NCI-H2196 treated with DMSO at 0.1 percent for 48 hours (cell line): Measurements from ENCODE around the gene COL13A1.

Experiments used
- DNase-seq: peaks from one replicate; lab custom pipeline; 2025; ENCODE audit not compliant: unreplicated experiment; lab: John Stamatoyannopoulos, UW

The COL13A1 gene

DNA sequence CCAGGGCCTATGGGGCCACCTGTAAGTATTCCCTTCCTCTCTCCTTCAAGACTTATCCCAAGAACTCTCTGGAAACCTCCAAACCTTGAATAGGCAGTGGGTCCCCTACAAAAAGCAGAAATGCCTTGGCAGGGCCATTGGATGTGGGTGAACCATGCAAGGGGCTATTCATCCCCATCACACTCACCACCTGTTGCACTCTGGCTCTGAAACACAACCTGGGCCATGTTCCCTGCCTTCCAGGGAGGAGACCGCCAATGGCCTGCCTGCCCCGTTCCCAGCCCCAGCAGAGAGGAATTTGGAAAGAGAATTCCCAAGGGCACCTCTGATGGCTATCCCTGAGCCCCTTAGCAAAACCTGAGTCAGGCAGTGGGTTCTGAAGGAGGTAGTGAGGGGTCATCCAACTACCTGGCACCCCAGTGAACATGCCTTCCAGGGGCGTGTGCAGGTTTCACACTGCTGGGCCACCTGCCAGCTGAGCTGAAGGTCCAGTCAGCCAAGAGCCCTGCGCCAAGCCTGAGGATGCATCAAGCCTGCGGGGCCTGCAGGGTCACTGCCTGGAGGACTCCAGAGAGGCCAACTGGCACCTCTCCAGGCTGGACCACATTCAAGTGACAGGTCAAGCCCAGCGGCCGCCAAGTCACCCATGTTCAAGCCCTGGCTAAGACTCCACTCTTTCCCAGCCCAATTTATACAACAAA is 101.3 kb downstream of the COL13A1 start:
- no peak for DNase-seq

DNA sequence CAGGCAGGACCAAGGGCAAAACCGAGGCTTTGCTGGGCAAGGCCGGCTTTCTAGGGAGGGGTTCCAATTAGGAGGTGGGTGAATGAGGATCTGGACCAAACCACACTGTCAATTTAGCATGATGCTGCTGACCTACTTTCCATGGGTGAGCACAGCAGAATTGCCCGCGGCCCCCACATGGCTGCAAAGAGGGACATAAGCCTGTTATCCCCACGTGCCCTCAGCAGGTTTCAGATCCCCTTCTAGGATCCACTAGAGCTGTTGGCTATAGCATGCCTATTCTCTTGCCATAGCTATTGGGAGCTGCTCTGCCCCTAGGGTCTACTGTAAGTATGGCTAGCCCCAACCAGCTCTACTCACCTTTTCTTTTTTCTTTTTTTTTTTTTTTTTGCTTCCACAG is 102.8 kb downstream of the COL13A1 start:
- no peak for DNase-seq

DNA sequence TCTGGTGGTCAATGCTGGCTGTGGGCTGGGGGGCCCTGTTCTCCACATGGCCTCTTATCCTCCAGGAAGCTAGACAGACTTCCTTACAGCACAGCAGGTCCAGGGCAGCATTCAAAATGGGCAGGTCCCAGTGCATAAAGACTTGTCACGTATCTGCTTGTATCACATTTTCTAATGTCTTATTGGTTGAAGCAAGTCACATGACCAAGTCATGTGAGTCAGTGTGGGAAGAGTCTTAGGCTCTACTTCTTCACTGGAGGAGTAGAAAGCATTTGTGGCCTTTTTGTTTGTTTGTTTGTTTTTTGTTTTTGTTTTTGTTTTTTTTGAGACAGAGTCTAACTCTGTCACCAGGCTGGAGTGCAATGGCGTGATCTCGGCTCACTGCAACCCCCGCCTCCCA is 104.7 kb downstream of the COL13A1 start:
- no peak for DNase-seq

DNA sequence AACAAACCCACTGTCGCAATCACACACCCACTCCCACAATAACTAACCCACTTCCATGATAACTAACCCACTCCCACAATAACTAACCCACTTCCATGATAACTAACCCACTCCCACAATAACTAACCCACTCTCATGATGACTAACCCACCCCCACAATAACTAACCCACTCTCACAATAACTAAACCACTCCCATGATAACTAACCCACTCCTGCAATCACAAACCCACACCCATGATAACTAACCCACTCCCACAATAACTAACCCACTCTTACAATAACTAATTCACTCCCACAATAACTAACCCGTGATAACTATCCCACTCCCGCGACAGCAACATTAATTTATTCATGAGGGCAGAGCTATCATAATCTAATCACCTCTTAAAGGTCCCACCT is 105.8 kb downstream of the COL13A1 start:
- no peak for DNase-seq

DNA sequence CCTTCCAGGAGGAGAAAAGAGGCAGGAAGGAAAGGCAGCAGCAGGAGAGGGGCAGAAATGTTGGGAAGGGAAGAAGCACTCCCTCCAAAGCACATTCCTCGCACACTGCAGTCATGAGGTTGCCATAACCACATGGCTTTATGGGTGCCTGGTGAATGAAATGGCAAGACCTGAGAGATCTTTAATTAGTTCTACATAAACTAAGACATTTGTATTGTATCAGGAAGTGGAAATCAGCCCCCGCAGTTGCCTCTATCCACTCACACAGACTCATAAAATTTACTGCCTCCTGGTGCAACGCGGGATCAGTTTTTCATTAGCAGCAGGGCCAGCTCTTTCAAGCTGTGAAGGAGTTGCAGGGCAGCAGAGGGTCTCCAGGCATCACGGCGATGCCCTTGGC is 106.4 kb downstream of the COL13A1 start:
- DNase-seq, result no peak

DNA sequence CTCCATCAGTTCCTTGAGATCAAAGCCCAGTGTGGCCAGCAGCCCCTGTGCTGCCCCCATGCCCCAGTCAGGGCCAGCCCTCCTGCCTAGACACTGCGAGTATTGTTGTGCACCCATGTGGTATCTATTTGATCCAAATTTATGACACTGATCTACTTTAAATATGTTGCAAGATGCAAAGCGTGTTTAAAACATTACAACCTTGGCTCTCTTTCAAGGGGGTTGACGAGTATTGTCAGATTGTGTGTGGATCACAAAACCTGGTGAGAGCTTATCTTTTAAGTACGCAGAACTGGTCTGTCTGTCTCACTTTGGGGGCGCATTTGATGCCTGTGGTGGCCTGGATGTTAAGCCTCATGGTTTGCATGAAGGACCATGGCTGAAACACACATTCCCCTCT is 108.9 kb downstream of the COL13A1 start:
- DNase-seq, result no peak

DNA sequence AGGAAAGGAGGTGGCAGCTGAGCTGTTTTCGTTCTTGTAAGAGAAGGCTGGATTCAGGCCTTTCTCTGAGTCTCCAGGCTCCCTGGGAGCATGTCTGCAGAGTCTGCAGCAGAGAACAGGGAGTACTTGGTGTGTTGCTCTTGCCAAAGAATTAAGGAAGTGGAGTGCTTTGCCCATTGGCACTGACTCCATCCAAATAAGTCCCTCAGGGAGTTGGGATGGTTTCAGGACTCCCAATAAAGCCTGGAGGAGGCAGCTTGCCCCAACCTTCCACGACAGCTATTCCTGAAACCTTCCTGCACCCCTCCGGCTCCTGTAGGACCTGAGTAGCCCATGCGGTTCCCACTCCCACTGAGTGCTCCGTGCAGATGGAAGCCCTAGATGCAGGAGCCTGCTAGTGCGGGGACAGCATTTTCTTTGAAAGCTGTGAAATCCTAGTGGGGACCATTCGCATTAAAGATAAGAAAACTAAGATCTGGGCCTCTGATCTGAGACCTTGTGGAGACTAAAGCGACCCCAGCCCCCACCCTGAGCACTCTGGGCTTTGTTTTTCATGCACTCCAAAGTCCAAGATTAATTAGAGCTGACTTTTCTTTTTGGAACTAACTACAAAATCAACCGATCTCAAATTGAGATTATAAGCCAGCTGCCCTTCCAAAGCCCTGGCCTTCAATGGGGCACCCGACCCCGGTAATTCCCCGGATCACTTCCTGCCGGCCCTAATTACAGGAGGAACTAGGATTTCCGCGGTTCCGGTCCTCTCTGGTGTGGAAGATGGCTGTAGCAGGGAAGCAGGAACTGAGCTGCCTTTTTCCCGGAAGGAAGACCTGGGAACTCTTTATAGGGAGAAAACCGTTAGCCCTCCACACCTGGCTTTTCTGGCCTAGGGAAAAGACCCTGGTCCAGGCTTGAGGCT is 110.2 kb downstream of the COL13A1 start:
- no peak for DNase-seq

DNA sequence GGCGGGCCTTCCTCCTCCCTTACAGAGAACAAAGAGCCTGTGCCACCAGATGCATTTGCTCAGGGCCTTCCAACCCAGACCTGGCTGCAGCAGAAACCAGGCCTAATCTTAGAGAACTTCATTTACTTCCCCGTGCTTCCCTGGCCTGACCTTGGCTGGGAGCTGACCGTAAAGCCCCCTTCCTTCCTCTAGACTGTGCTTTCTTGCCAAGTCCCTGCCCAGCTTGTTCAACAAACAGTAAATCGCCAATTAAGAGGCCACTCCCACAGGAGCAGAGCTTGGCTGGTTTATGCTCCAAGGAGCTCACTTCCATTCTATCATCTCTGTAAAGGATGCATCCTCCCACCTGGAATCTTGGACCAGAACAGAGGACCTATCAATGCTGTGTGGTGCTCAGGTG is 110.9 kb downstream of the COL13A1 start:
- DNase-seq, result no peak

DNA sequence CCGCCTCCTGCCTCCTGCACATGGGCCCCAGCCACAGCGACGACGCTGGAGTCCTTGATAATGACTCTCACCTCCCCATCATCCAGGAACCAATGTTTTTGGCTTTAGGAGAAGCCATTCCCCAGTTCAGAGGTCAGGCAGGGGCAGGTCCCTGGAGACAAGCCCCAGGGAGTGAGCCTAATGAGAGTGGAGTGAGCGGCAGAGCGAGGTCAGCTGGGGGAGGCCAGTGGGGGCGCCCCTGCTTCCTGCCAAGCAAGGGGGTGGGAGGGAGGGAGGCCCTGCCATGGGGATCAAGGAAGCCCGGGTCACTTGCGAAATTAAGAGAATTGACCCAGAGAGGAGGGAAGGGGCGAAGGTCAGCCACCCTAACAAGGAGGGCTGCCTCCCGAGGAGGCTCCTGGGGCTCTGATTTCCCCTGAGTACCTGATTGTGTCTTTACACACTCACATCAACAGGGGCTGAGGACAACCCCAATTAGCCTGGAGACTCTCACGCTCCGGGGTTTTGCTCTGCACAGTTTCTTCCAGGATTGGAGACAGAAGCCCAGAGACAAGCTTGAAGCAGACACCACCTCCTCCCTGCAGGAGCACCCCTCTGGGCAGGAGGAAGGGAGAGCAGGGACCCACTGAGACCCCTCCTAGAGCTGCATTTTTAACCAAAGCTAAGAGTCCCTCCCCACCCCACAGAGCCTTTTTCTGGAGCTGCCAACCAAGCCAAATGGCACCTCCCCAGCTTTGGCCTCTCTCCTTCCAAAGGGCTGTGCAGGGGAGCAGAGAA is 112.1 kb downstream of the COL13A1 start:
- DNase-seq, result no peak

DNA sequence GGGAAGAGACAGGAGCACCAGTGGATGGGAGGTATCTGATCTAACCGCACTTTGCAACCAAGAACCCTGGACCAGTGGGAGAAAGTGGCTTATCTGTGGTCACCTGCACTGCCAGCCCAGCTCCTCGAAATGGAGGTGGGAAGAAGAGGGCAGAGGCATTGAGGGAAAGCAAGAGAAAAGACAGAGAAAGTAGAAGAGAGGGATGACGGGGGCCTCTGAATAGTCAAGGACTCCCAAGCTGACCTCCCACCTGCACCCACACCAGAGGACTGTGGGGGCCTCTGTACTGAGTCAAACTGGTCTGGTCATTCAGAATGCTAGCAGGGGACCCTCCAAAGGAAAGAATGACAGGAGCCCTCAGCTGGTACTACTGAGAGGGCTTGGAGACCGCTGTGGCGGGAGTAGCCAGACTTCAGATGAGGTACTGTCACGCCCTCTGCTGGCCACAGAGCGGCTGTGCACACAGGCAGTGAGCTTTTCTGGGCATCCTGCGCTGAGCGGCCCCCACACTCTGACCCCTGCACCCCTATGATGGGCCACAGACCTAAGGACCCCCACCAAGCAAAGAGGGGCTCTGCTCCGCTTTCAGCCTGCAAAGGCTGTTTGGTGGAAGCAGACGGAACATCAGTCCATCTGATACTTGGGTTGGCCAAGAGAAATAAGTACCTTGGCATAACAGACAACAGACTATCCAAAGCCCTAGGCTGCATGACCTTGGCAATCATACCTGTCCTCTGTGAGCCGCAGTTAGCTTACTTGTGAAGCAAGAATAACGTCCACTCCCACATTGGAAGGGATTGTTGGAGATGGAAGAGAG is 112.9 kb downstream of the COL13A1 start:
- DNase-seq, result peak; percentile 5

DNA sequence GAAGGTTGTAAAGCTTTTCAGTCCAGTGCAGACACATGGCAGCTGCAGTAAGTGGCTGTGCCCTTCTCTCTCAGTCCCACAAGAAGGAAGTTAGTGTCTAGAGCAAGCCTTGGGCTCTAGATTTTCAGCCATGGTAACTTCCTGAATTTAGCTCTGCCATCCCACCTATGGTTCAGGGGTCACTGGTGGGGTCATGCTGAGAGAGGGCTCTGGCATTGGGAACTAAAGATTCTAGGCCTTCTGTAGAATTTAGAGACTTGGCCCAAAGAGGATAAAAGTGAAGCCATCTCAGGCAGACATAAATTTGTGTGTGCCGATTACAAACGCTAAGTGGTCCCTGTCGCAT is 113.5 kb downstream of the COL13A1 start:
- no peak for DNase-seq

DNA sequence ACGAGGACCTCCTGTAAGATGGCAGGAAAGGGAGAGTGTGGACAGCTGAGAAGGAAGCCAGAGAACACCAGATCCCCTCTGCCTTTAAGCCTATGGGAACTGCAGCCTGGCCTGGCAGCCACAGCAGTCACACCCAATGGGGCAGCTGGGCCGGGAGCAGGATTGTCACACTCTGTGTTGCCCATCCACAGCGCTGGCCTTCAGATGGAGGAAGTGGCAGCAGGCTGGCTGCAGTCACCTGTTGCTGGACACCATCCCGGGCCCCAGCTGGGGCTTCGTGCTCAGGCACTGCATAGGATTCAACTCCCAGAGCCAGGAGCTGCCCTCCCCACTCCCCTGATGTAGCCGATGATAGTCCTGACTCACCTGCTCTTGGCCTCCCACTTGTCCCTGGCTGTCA is 114.4 kb downstream of the COL13A1 start:
- no peak for DNase-seq

DNA sequence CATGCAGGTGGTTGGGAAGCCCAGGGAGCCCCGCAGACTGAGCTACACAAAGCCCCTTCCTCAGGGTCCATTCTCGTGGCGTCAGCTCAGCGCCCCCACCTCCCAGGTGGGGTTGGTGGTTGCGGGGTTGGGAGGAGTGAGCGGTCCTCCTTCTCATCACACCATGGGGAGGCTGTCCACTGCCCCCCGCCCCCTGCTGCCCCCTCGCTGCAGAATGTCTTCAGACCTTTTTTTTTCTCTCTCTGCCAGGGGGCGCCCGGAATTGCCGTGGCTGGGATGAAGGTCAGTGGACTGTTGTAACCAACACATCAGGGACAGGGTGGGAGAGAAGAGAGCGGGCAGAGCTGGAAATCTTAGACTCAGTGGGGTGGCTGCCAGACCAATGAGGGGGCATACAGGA is 116.3 kb downstream of the COL13A1 start:
- DNase-seq, result no peak

DNA sequence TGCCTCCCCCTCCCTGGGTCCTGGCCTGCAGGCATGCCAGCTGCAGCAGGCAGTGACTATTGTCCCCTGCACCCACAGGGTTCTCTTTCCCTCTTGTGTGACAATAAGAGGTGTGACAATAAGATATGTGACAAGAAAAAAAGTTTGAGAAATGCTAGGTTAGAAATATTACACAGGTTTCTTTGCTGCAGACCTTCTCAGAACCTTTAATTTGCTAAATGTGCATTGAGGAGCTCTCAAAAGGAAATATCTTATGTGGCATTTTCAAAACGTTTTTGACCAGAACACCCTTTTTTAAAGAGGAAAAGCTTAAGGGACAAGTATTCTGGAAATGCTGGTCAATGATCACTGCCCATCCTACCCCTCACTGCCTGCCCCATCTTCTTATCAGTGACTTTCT is 117.5 kb downstream of the COL13A1 start:
- DNase-seq, result no peak

DNA sequence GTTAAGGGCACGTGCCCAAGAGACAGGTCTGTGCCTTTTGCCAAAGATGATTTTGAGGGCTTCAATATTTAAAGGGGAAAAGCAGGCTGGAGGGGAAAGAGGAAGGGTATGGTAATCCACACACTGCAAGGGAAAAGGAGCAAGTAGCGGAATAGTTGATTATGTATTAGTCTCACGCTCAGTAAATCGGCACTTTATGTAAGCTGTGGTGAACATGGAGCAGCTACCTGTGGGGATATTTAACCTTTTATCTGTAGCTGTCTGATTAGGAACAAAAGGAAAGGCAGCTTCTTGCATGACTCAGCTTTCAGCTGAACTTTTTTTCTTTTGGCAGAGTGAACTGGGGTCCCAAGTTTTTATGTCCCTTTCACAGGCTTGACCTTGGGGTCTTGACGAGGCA is 123.4 kb downstream of the COL13A1 start:
- DNase-seq, result no peak

DNA sequence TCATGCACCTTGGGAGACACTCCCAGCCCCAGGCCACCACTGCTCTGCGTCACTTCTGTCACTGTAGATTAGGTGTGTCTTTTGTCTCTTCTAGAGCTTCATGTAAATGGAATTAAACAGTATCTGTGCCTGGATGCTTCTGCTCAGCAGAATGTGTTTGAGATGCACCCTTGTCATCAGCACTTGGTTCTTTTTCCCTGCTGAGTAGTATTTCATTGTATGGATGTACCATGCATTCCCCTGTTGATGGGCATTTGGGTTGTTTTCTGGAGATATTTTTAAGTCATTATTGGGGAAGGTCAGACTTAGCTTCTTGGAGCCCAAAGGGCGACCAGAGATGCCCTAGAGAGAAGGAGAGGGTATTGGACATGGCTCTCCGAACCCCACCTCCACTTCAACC is 126.6 kb downstream of the COL13A1 start:
- no peak for DNase-seq

DNA sequence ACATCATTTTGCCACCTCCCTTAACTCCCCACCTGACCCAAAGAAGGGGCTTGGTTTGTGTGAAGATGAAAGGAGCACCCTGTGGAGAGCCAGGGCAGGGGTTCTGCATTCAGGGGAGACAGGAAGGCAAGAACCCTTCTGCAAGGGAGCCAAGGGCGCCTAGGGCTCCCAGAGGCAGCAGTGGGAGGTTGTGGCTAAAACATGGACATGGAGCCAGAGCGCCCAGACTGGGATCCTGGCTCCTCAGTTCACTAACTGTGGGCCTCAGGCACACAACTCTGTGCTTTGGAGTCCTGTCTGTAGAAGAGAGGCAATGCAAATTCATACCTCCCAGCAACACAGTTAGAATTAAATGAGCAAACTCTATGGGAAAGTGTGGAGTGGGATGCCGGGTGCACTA is 127.9 kb downstream of the COL13A1 start:
- DNase-seq, result no peak

DNA sequence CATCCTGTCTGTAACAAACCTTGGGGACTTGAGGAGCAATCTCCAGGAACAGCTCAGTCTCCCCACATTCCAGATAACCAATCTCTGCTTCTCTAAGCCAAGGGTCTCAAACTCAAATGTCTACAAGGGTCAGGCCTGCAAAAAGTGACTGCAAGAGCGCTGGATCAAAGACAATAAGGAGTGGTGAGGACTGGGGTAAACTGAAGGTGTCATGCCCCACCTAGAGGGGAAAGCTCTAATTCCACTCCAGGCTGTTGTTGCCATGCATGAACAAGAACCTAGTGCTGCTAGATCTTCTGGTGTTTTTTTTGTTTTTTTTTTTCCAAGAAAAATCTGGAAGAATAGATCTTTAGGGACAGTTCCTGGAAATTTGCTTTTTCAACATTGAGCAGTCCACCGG is 133.1 kb downstream of the COL13A1 start:
- DNase-seq, result no peak

DNA sequence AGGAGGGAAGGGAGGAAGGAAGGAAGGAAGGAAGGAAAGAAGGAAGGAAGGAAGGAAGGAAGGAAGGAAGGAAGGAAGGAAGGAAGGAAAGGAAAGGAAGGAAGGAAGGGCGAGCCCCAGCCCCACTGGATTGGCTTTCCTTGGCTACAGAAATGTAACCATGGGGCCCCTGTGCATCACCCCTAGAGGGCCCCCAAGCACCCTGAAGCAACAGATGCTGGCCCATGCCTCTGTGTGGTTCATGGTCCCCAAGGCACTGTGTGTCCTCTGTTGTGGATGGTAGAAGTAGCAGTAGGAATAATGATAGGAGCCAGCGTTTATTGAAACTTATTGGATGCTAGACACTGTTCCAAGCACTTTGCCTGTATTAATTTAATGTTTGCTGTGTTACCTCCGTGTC is 134.4 kb downstream of the COL13A1 start:
- DNase-seq, result no peak

DNA sequence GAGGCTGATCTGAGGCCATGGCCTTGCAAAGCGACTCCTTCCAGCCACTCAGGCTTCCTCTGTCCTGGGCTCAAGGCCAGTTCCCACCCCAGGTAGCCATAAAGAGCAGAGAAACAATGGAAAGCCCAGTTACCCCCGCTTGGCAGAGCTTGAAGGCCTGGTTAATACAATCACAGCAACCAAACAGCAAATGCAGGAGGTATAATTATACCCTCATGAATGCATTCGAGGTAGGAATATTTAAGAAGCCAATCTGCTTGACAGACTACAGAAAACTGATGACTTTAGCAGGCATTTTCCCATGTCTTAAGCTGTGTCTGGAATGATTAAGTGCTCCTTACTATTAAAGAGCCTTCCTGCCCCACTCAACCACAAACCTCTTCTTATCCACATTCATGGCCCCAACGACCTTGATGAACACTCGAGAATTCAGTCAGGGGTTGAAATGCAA is 136.9 kb downstream of the COL13A1 start:
- no peak for DNase-seq

DNA sequence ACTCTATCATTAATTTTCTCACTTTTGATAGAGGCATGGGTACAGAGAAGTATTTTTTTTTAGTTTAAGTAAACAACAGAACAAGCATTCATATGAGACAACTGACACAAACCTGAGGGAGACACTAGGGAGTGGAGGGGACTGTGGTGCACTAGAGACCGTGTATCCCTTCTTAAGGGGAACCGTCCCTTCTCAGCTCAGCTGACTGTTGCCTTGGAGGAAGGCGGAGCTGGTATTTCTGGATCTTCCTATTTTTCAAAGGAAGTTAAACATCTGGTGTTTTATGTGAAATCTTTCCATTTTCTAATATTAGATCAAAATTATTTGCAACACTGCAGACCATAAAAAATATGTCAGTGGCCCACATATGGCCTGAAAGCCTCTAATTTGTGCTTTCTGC is 137.4 kb downstream of the COL13A1 start:
- DNase-seq, result no peak
